HG03432 (cell line): Measurements from ENCODE around the gene GSN.

ENCODE experiments used
- ATAC-seq: cut with Tn5 transposase; IDR thresholded peaks from one replicate; pipeline ENCODE4 v1.9.1; 2021; ENCODE audit warnings: mild to moderate bottlenecking, moderate library complexity; ENCODE audit not compliant: unreplicated experiment

GSN gene

DNA sequence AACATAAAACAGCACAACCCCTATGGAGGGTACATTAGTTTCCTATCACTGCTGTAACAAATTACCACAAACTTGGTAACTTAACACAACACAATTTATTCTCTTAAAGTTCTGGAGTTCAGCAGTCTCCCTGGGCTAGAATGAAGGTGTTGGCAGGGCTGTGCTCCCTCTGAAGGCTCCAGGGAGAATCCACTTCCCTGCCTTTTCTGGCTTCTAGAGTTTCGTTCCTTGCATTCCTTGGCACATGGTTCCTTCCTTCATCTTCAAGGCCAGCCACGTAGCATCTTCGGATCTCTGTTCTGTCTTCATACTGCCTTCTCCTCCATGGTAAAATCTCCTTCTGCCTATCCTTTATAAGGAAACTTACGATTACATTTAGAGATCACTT lies 25.0 kb upstream of the GSN start:
- ATAC-seq, result no peak

DNA sequence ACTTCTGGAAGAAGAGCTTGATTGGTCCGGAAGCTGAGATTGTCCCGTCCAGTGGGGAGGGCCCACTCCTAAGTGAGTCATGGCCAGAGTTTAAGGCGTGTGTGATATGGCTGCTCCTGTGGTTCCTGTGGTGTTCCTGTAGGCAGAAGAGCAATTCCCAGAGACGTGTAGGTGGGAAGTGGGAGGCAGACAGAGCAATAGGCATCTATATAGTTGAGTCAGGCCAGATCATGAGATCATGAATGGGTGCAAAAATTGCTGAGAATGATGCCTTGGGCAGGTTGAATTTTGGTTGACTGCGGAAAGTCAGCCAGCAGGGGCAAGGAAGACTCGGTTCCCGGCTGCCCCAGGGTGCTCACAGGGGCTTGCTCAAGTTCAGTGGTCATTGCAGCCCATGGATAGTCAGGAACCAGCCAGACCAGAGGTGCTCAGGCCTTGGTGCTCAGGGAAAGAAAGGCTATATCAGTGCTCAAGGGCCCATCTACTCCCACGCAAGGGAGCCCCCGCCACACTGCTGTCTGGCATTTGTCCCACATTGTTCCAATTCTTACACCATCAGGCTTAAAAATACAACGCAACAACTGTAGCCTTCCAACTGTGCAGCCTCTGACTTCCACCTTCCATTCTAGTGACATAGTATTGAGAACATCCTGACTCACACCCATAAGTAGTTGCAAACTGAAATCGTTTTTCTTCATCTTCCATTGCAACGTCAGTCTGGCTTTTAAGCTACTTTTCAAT lies 21.0 kb upstream of the GSN start:
- ATAC-seq, result no peak

DNA sequence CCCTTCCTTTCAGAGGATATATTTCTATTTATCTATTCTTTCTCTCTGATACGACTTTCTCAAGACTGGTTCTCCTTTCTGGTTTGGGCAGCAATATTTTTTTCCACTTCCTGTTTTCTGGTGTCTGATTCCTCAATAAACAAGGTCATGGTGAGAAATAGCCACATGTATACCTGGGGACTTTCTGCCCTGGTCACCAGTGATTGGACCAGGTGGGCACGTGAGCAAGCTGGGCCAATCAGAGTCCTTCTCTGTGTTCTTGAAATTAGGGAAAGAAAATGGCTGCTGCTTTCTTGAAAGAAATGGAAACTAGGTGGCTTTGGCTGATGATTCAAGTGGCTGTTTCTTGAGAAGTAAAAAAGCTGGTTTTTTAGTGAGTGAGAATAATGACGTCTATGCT lies 18.4 kb upstream of the GSN start:
- ATAC-seq, result no peak

DNA sequence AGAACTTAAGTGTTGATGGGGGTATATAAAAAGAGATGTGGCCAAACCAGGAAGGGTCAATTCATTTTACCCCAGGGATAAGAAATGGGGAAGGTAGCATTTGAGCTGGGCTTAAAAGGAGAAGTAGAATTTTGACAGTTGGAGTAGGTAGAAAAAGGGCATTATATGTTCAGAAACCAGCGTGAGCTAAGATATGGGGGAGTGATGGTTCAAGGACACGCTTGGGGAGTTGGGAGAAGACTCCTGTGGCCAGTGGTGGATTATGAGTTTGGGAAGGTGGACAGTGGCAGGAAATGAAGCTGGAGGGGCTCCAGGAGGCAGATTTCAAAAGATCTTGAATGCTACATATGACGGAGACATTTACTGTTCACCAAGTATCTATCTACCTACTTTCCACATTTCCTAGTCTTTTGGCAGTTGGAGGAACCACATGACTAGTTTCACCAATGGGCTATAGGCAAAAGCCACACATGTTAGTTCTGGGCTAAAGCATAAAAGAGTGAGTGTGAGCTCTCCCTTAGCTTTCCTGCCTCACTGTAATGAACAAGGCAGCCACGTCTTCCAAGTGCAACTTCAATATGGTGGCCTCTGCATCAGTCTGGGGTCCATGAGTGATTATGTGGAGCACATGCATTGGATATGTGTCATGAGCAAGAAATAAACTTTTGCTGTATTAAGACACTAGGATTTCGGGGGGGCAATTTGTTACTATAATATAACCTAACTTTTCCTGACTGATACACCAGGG lies 15.7 kb upstream of the GSN start:
- no peak for ATAC-seq

DNA sequence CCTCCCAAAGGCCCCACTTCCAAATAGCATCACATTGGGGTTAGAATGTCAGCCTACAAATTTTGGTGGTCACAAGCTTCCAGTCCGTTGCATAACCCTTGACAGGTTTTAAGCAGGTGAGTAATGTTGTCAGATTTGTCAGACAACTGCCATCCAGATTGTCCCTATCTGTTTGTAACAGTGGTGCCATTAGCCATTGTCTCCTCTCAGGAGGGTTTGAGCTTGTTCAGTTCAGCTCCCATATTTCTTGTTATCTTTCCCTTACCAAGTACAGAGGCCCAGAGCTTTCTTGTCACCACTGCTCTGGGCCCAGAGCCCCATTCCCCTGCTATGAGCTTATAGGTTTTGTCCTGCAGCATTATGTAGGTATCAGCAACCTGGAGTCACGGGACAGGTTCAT lies 14.8 kb upstream of the GSN start:
- ATAC-seq, result no peak

DNA sequence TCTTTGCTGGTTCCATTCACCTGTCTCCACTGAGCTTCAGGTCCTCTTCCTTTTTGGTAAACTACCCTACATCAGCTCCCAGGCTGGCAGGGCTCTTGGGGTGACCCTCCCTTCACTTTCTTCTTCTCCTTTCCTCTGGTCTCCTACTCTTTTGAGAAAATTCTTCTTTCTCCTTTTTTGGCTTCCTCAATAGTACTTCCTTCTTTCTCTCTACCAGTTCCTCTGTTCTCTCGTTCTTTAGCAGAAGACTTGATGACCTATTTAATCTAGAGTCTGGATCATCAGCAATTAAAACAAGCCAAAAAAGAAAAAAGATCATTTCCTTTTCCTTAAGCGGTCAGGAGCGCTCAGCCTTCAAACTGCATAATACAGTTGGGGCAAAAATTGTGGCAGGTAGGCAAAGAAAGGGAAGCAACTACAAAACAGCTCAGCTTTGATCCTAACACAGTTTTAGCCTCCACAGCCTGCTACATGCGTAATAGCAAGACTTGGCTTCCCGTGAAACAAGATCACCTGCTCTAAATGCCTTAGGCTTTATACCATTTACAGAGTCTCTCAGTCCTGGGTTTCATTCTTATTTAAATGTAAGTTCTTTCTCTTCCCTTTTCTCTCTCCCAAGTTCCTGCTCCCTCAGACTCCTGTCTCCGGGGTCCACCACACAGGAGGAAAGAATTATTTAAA lies 14.0 kb upstream of the GSN start:
- no peak for ATAC-seq

DNA sequence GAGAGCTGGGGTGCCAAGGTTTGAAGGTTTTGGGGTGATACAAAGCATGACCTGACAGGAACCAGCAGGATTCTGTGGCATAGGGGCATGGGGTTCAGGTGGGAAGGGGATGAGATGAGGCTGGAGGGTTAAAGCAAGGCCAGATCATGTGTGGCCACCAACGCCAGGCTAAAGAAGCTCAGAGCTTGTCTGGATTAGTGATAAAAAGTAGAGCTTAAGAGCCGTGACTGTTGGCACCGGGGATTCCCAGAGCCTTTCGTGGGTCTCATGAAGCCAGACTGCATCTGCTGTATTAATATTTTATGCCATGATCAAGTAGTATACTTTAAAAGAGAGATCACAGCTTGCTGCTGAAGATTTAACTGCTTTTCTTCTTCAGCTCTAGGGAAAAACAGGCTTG lies 8.5 kb upstream of the GSN start:
- ATAC-seq, result no peak

DNA sequence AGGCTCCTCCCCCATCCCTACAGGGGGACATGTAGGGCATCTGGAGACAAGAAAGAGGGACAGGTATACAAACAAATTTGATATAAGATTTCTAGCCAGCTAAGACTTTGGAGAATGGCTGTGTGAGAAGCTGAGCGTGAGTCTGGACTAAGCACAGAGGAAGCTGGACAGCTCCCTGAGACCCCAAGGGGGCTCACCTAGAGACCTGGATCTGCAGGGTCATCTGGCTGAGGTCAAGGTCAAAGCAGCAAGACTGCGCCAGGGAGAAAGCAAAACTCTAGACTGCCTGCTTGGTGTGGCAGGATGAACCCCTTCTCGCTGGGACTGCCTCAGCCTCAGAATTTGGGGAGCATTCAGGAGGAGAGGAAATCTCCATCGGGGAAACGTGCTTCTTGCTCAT lies 8.0 kb upstream of the GSN start:
- no peak for ATAC-seq

DNA sequence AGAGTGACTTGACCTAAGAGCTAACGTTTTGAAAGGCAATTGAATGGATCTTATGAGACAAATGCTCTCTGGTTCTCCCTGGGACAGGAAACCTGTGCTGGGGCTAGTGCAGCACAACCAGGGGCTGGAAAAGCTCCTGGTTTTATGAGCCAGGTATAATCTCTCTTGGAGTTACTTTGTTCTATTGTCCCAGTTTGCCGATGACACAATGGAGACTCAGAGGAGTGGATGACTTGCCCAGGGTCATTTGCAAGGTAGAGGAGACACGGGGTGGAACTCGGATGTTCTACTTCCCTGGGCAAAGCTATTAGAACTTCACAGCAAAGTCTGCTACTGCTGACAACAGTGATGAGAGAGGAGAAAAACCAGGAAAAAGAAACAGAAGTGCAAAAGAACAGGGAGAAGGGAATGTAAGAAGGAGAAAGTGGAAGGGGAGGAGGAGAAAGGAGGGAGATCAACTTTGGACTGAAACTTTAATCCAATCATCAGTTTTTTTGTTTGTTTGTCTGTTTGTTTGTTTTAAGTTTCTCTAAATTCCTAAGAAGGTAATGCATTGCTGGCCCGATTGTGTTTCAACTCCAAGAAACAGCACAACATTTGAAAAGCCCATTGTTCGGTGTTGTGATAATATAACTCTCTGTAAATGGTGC lies 7.4 kb upstream of the GSN start:
- no peak for ATAC-seq

DNA sequence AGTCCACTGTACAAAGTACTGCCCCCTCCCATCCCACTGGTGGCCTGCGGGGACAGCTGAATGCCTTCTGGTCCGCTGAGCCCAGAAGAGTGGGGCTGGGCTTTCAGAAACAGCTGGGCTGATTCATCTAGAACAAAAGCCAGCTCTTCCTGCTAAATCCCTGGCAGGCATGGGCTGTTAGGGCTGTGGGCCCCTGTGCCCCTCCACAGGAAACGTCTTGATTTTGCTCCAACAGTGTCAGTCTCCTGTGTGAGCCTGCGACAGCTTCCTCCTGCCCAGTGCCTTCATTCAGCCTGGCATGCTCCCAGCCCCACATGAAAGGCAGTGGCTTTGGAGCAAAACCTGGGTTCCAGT lies 6.9 kb upstream of the GSN start:
- no peak for ATAC-seq

DNA sequence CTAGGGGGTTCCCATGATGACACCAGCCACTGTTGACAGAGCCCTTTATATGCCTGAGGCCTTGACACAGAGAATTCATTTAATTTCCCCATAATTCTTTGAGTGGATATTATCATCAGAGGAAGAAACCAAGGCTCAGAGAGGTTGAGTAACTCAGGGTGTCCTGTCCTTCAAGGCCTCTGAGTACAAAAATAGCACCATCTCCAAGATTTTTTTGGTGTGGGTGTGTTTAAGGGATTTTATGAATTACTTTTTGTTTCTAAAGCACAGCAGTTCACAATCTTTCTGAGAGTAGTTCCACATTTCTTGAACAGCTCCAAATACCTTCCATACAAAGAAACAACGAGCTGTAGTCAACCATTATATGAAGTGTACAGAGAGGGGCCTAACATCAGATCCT lies 6.2 kb upstream of the GSN start:
- no peak for ATAC-seq

DNA sequence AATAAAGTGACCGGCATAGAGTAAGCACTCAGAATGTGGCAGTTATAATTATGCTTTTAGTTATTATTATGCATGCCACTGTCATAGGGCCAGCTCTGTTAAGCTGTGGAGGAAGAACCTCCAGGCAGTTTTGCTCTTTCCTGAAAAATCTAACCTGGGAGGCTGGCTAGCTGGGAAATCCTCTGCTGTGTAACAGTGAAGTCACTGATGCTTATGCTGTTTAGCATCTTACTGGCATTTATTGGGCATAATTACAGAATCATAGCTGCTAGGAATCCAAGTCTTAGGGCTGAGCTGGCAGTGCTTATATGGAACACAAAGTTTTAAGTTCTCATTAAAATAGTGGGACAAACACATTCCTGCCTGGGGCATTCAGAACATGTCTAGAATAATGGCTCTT lies 5.5 kb upstream of the GSN start:
- ATAC-seq, result no peak

DNA sequence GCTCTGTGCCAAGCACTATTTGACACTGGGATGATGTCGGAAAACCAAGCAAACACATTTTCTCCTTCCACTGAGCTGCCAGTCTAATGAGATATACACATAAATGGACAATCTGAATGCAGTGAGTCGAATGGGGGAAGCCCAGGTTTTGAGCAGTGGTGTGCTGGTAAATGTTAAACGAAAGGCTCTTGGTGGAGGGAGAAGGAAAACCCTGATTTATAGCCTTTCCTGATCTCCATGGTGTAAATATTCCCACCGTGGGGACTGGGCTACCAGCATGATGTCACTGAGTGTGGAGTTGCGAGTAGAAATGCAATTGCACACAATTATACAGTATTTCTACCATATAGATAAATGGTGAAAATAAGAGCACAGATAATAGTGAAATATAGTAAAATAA lies 5.0 kb upstream of the GSN start:
- ATAC-seq, result no peak

DNA sequence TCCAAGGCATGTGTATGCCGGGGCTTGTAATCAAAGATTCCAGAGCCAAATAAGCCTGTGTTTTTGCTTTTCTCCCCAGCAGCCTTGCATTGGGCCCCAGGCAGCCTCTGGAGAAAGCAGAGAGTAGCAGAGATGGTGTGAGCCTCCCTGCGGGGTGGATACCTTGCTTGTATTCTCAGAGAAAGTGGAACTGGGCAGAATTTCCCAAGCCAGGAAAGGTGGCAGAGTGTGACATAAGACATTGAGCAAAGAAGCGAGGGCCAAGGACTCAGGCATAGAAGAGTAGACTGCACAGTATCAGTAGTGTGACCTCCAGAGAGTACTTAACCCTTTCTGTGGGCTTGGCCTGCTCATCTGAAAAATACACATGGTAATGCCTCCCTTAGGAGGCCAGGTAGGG lies 1.6 kb upstream of the GSN start:
- ATAC-seq, result no peak

DNA sequence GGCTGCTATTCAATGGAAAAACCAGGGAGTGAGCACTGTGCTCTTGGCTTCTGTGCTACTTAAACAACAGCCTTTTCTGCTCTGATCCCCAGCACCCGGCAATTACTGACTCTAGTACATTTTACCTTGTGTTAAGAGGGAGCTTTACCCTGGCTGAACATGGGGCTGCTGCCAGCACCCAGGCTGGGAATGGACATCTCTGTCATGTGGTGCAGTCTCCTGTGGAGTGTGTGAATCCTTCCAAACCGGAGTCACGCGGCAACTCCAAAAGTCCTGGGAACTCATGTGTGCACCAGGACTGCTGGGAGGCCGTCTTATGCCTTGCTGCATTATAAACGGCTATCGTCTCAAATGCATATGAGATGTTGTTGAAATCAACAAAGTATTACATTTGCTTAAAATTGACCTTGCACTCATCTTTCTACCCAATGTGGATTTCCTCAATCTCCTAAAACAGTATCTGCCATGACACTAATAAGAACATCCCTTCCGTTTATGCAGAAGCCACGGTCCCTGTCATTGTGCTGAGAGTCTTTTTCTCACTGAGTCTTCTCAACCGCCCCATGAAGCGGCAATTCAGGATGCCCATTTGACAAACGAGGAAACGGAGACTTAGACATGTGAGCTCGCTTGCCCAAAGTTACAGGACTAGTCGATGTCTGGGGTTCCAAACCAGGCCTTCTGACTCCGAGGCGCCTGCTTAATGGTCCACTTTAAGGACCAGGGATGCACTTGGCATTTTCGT lies 884 bp upstream of the GSN start:
- ATAC-seq, result no peak

DNA sequence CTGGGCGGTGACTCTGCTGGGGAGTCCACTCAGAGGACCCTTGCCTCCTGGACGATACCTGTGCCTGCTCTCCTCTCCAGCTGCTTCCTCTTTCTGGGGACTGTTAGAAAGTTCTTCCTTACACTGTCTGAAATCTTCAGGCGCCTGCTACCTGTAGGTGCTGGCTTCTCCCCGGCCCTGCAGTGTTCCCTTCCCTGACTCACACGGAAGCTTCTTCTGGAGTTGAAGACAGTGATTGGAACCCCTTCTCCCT lies 562 bp downstream of the GSN start:
- peak; percentile 46 for ATAC-seq

DNA sequence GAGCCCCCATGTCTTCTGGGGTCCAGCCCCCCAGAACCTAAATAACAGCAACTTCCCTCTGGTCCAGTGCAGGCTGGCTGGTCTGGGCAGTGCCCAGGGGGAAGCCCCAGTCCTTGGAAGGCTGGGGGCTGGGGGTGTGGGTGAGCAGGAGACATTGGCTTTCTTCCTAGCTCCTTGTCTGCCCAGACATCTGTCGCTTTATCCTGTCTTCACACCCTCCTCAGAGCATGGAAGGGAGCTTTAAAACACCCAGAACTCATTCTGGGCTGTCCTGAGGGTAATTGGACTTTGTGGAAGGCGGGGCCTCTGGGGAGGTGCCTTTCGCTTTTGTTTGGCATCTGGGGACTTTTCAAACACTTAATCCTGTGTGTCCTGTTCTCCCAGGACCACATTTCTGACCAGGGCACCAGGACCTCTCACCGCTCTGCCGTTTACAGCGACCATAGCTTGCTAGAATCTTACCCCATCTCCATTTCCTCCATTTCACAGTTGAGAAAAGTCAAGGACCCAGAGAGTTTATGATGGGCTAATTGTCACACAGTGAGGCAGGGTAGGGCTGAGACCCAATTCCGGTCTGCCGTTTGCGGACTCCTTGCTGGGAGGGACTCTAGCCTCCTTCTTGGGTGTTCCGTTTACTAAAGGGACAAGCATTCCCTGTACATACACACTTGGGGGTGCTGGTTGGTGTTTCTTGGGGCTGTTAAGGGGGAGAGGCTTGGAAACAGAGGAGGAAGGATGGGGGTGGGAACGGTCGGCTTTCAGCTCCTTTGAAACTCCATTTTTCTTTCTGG lies 1.1 kb downstream of the GSN start:
- ATAC-seq, result peak; percentile 17

DNA sequence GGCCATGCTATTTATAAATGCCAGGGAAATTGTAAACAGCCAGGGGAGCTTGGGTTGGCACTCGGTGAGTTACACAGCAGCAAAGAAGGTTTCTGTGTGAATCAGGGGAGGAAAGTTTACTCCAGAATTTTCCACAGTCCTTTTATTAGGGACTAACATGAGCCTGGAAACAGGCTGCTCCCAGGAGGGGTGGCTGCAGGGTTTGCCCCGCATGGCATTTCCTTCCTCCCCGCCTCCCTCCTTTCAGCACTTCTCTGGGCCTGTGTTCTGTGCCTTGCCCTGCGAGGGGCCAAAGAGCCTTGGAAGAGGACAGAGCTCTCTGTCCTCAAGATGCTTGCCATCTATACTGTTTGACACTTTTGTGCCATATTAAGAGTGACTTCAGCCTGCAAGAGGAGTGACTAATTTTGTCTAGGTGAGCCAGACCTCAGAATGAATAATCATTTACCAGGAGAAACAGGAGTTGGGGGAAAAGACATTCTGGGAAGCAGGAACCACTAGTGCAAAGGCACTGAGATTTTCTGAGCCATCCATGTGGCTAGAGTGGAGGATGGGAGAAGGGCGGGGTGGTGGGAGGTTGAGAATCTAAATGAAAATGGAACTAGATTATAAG lies 1.8 kb downstream of the GSN start:
- ATAC-seq, result no peak

DNA sequence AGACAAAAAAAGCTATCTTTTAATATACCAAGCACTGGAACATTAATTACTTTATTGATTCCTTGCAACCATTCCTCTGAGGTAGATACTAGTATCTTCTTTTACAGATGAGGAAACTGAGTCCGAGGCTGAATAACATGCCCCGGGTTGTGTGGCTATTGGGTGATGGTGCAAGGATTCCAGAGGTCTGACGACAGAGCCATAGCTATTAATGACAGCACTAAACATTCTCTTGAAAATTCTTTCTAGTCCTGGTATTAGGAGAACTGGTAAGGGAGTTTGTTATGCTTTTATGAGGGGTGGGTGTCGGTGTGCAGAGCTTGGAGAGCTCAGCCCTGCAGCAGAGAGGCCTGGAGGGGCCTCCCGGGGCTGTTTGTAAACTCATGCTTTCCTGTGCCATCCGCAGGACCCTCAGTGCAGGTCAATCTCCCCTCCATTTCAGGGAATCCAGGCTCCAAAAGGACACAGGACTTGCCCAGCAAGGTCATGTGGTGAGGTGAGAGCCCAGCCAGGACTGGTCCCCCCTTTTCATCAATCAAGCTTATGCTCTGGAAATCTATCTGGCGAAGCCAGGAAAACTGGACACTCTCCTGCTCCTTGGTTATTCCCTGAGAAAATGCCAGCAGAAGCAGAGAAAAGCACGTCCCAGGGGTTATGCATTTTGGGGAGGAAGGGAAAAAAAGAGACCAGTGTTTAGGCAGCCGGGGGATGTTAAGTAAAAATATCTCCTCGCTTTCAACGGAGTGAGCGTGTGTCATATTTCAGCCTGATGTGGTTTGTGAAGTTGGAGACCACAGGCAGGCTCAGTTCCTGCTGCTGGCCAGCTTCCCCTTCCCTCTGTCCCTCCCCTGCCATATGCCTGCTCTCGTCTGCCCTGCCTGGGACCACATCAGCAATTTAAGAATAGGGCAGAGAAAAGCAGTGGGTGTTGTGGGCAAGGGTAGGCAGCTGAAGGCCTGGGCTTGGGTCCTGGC lies 3.7 kb downstream of the GSN start:
- no peak for ATAC-seq
